MM.1S (cell line): Measurements from ENCODE around the gene POMC.

Source experiments
- DNase-seq: peaks from one replicate; pipeline ENCODE4 v3.0.0-alpha.2; 2015
- H2AFZ ChIP-seq: fragments of 300-600 bp; sonication (generic); 2 replicates; pipeline ENCODE4 v1.6.0; 2016; ENCODE audit warnings: antibody characterized with exemption, low read length
- H3F3A ChIP-seq: fragments of 300-600 bp; sonication (generic); 2 replicates; pipeline ENCODE4 v1.6.1; 2016; ENCODE audit warnings: mild to moderate bottlenecking, antibody characterized with exemption, low read length, moderate library complexity, mixed read lengths; ENCODE audit not compliant: insufficient read depth
- H3K27ac ChIP-seq: fragments of 300-600 bp; sonication (generic); 2 replicates; pipeline ENCODE4 v1.5.1; 2016; ENCODE audit warnings: mild to moderate bottlenecking, low read length
- H3K27me3 ChIP-seq: fragments of 300-600 bp; sonication (generic); replicated peaks from 2 replicates; pipeline ENCODE4 v1.6.0; 2016; ENCODE audit warnings: low read length; ENCODE audit not compliant: insufficient read depth
- H3K36me3 ChIP-seq: fragments of 300-600 bp; sonication (generic); replicated peaks from 2 replicates; pipeline ENCODE4 v1.6.1; 2016; ENCODE audit warnings: mild to moderate bottlenecking, low read length, mixed read lengths; ENCODE audit not compliant: insufficient read depth
- H3K4me1 ChIP-seq: fragments of 300-600 bp; sonication (generic); 2 replicates; pipeline ENCODE4 v1.6.1; 2016; ENCODE audit warnings: low read length, mixed read lengths
- H3K4me2 ChIP-seq: fragments of 300-600 bp; sonication (generic); 2 replicates; pipeline ENCODE4 v1.6.0; 2016; ENCODE audit warnings: low read depth, low read length
- H3K4me3 ChIP-seq: fragments of 300-600 bp; sonication (generic); 2 replicates; pipeline ENCODE4 v1.5.1; 2016; ENCODE audit warnings: low read length, mixed read lengths
- H3K79me2 ChIP-seq: fragments of 300-600 bp; sonication (generic); 2 replicates; pipeline ENCODE4 v1.6.1; 2016; ENCODE audit warnings: mixed run types, low read length, mixed read lengths
- H3K9ac ChIP-seq: fragments of 300-600 bp; sonication (generic); 2 replicates; pipeline ENCODE4 v1.6.1; 2016; ENCODE audit warnings: low read length, mixed read lengths
- H3K9me2 ChIP-seq: fragments of 300-600 bp; sonication (generic); replicated peaks from 2 replicates; pipeline ENCODE4 v1.6.1; 2016; ENCODE audit warnings: mild to moderate bottlenecking, low read length, mixed read lengths; ENCODE audit not compliant: insufficient read depth
- H3K9me3 ChIP-seq: fragments of 300-600 bp; sonication (generic); replicated peaks from 2 replicates; pipeline ENCODE4 v1.6.1; 2016; ENCODE audit warnings: mild to moderate bottlenecking, low read length, mixed read lengths; ENCODE audit not compliant: insufficient read depth
- H4K20me1 ChIP-seq: fragments of 300-600 bp; sonication (generic); 2 replicates; pipeline ENCODE4 v1.6.1; 2016; ENCODE audit warnings: mild to moderate bottlenecking, low read length, moderate library complexity, mixed read lengths; ENCODE audit not compliant: insufficient read depth
- EZH2 ChIP-seq: fragments of 300-600 bp; sonication (generic); optimal IDR thresholded peaks from 2 replicates; pipeline ENCODE3; 2017; ENCODE audit warnings: low read depth, mild to moderate bottlenecking, antibody characterized with exemption, low read length, mixed read lengths
- EZH2phosphoT487 ChIP-seq: fragments of 300-600 bp; sonication (generic); IDR thresholded peaks from 2 replicates; pipeline ENCODE4 v1.6.1; 2018; ENCODE audit warnings: antibody characterized with exemption, low read length
- TF ChIP-seq, protein P1 (sequence below): fragments of 300-600 bp; sonication (generic); IDR thresholded peaks from 2 replicates; pipeline ENCODE4 v1.5.1; 2016; ENCODE audit warnings: antibody characterized with exemption, low read length, mixed read lengths

The POMC gene

GRCh38 chr2:25161055-25161781 lies 7.2 kb downstream of the POMC start:
- Histone ChIP-seq H2AFZ (peak overlapping the region; percentile 49; the same call in 1 of the 2 replicates), H3K4me2 (peak overlapping the region; percentile 24; the same call in 1 of the 2 replicates), H3K9me2 (no peaks in the 10 kb centered on the region), H4K20me1 (no peaks in the 10 kb centered on the region), H3K9ac (no peak overlapping the region), H3K4me1 (no peaks in the 10 kb centered on the region), H3F3A (no peaks in the 10 kb centered on the region), H3K4me3 (peak overlapping the region; percentile 26; the same call in 1 of the 2 replicates), H3K79me2 (no peaks in the 10 kb centered on the region), H3K27me3 (0 out of 2 replicates have a peak, but pooled peaks cover 6% of the 10 kb centered on the region), H3K36me3 (no peaks in the 10 kb centered on the region), H3K9me3 (no peaks in the 10 kb centered on the region), H3K27ac (no peak overlapping the region)
- TF ChIP-seq, protein P1, sequence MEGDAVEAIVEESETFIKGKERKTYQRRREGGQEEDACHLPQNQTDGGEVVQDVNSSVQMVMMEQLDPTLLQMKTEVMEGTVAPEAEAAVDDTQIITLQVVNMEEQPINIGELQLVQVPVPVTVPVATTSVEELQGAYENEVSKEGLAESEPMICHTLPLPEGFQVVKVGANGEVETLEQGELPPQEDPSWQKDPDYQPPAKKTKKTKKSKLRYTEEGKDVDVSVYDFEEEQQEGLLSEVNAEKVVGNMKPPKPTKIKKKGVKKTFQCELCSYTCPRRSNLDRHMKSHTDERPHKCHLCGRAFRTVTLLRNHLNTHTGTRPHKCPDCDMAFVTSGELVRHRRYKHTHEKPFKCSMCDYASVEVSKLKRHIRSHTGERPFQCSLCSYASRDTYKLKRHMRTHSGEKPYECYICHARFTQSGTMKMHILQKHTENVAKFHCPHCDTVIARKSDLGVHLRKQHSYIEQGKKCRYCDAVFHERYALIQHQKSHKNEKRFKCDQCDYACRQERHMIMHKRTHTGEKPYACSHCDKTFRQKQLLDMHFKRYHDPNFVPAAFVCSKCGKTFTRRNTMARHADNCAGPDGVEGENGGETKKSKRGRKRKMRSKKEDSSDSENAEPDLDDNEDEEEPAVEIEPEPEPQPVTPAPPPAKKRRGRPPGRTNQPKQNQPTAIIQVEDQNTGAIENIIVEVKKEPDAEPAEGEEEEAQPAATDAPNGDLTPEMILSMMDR: no peak
- TF ChIP-seq EZH2phosphoT487 (no peak), EZH2 (no peak)
- peak; percentile 27 for DNase-seq

- H4K20me1 ChIP-seq: no peaks in the 10 kb centered on the region
- H3K9me2 ChIP-seq: no peaks in the 10 kb centered on the region
- no peaks in the 10 kb centered on the region for H3K9me3 ChIP-seq
- H3K9ac ChIP-seq: no peak overlapping the region
- H3K27ac ChIP-seq: no peak overlapping the region
- DNase-seq: no peak
- no peaks in the 10 kb centered on the region for H3K79me2 ChIP-seq
- no peak overlapping the region for H3K4me3 ChIP-seq
- no peaks in the 10 kb centered on the region for H3F3A ChIP-seq
- no peak overlapping the region for H3K4me2 ChIP-seq
- no peaks in the 10 kb centered on the region for H3K4me1 ChIP-seq
- H2AFZ ChIP-seq: no peak overlapping the region
- no peaks in the 10 kb centered on the region for H3K36me3 ChIP-seq
- TF ChIP-seq EZH2 (no peak), EZH2phosphoT487 (no peak)
- TF ChIP-seq, protein P1: no peak
- 0 out of 2 replicates have a peak, but pooled peaks cover 5% of the 10 kb centered on the region for H3K27me3 ChIP-seq
These were observed 8.0 kb downstream of the POMC start for GRCh38 chr2:25160376-25160775.

DNA sequence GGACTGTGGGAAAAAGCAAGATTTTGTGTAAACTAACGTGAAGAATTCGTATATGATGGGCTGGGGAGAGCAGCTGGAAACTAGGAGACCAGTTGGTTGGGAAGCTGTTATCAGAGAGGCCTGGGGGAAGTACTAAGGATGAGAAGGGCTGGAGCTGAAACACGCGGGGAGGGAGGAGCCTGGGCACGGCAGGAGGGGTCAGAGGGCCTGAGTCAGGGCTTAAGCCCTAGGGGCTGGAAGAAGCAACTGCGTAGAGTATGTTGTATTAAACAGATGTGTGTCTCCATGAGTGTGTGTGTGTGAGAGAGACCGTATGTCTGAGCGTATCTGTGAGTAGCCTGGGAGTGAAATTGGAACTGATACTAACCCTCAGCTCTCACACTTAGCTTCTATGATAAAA lies 8.4 kb downstream of the POMC start:
- no peak for TF ChIP-seq EZH2phosphoT487
- H3K36me3 ChIP-seq: no peaks in the 10 kb centered on the region
- no peak for DNase-seq

More for the DNA sequence above, 8.4 kb downstream of the POMC start:
- Histone ChIP-seq H3K4me3 (no peak overlapping the region), H2AFZ (no peak overlapping the region), H3K9me2 (no peaks in the 10 kb centered on the region), H3K27me3 (0 out of 2 replicates have a peak, but pooled peaks cover 3% of the 10 kb centered on the region), H3K79me2 (no peaks in the 10 kb centered on the region), H3K9ac (no peak overlapping the region), H3F3A (no peaks in the 10 kb centered on the region), H3K9me3 (no peaks in the 10 kb centered on the region), H3K27ac (no peak overlapping the region), H3K4me2 (no peak overlapping the region), H4K20me1 (no peaks in the 10 kb centered on the region), H3K4me1 (no peaks in the 10 kb centered on the region)
